Stimulated activated CD8-positive, alpha-beta memory T cell treated with anti-CD3 and anti-CD28 coated beads, Interleukin-15, amount 100 ng/mL, for 1 hour (primary cell): ENCODE measurements around the gene DOCK1.

ENCODE experiments used
- DNase-seq: peaks from one replicate; pipeline ENCODE4 v3.0.0-alpha.2; 2020; ENCODE audit warnings: low read depth

The DOCK1 gene

GRCh38 chr10:127467811-127468210 is 562.6 kb downstream of the DOCK1 start:
- no peak for DNase-seq

- DNase-seq: no peak
These were observed 563.4 kb downstream of the DOCK1 start for GRCh38 chr10:127468632-127469031.

- no peak for DNase-seq
These were observed 565.7 kb downstream of the DOCK1 start for GRCh38 chr10:127470911-127471310.

GRCh38 chr10:127472976-127473375 is 567.7 kb downstream of the DOCK1 start:
- DNase-seq: no peak

- DNase-seq: no peak
These were observed 569.3 kb downstream of the DOCK1 start for GRCh38 chr10:127474501-127474900.

GRCh38 chr10:127485153-127485857 is 580.1 kb downstream of the DOCK1 start:
- no peak for DNase-seq

- no peak for DNase-seq
These were observed 581.1 kb downstream of the DOCK1 start for GRCh38 chr10:127486355-127486754.

GRCh38 chr10:127492607-127493250 is 587.5 kb downstream of the DOCK1 start:
- DNase-seq: no peak

- DNase-seq: no peak
These were observed 590.8 kb downstream of the DOCK1 start for GRCh38 chr10:127496035-127496434.

GRCh38 chr10:127497685-127498084 is 592.5 kb downstream of the DOCK1 start:
- DNase-seq: no peak

- DNase-seq: no peak
These were observed 592.9 kb downstream of the DOCK1 start for GRCh38 chr10:127498087-127498486.

GRCh38 chr10:127500127-127500526 is 594.9 kb downstream of the DOCK1 start:
- no peak for DNase-seq
